Measurements from ENCODE around the gene COL9A3. TPM values are rescaled to one million over a fixed set of nuclear protein-coding genes. Genes with fewer than 3 reads are reported as not detected.
"Not testable (repeated sequence)": the region's sequence is repeated elsewhere in the genome, so short reads cannot be mapped to it uniquely, and the experiment has no call there.

Gene COL9A3
- total RNA-seq, 1 experiment from 2014 or later = 46.6 TPM

DNA sequence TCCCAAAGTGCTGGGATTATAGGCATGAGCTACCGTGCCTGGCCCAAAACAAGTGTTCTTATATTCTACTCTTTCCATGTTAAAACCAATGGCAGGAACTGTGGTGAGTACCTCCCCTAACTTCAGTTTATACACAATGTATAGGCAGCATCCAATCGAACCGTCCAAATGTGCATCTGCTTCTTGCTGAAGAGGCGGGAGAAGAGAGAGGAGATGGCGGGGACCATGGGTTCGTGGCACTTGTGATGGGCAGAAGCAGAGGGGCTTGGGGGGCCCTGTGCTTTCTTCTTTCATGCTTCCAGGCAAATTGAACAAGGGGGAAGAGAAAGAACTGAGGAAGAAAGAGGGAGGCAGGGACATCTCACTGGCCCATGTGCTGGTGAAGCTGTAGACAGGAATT, 56.0 kb downstream of the COL9A3 start:
- CTCF ChIA-PET = no interaction called here
- Histone ChIP-seq H3K27ac (ENCODE audit: low read length) (peak overlapping the region; percentile 69; the same call in 1 of the 2 replicates), H3K4me3 (ENCODE audit: low read depth in 2 of 2, low read length in 2 of 2) (no peak overlapping the region), H3K4me1 (ENCODE audit: control insufficient read depth, insufficient read depth, low read length) (peaks cover 35% of the 10 kb centered on the region), H3K9me3 (ENCODE audit: control insufficient read depth, insufficient read depth, low read depth, low read length) (no peaks in the 10 kb centered on the region), H3K27me3 (ENCODE audit: control insufficient read depth, insufficient read depth, low read length) (no peaks in the 10 kb centered on the region), H3K36me3 (ENCODE audit: control insufficient read depth, insufficient read depth, low read length) (no peaks in the 10 kb centered on the region)
- no peak for TF ChIP-seq CTCF (IDR thresholded peaks at IDR 0.05)
- no peak for TF ChIP-seq SIN3A (IDR thresholded peaks at IDR 0.05; ENCODE audit: borderline replicate concordance, insufficient read depth, low read depth, low read length)
- no peak for TF ChIP-seq POLR2AphosphoS5 (IDR thresholded peaks at IDR 0.05; ENCODE audit: low read depth, low read length)
- TF ChIP-seq, protein P1, sequence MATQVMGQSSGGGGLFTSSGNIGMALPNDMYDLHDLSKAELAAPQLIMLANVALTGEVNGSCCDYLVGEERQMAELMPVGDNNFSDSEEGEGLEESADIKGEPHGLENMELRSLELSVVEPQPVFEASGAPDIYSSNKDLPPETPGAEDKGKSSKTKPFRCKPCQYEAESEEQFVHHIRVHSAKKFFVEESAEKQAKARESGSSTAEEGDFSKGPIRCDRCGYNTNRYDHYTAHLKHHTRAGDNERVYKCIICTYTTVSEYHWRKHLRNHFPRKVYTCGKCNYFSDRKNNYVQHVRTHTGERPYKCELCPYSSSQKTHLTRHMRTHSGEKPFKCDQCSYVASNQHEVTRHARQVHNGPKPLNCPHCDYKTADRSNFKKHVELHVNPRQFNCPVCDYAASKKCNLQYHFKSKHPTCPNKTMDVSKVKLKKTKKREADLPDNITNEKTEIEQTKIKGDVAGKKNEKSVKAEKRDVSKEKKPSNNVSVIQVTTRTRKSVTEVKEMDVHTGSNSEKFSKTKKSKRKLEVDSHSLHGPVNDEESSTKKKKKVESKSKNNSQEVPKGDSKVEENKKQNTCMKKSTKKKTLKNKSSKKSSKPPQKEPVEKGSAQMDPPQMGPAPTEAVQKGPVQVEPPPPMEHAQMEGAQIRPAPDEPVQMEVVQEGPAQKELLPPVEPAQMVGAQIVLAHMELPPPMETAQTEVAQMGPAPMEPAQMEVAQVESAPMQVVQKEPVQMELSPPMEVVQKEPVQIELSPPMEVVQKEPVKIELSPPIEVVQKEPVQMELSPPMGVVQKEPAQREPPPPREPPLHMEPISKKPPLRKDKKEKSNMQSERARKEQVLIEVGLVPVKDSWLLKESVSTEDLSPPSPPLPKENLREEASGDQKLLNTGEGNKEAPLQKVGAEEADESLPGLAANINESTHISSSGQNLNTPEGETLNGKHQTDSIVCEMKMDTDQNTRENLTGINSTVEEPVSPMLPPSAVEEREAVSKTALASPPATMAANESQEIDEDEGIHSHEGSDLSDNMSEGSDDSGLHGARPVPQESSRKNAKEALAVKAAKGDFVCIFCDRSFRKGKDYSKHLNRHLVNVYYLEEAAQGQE (IDR thresholded peaks at IDR 0.05; ENCODE audit: insufficient read depth in 1 of 2, low read depth in 2 of 2, low read length in 1 of 2) = no peak
- no peak for TF ChIP-seq TCF7L2 (IDR thresholded peaks at IDR 0.05; ENCODE audit: low read depth, low read length)
- intact Hi-C loops (cut with micrococcal nuclease; ENCODE audit: unreplicated experiment) (no loop called here), in situ Hi-C loops (cut with HindIII; ENCODE audit: low pct_unique_long_range_greater_than_20kb, low sequenced_read_pairs) (no loop called here)
- ATAC-seq (no peak), DNase-seq (ENCODE audit: low read depth, low spot score) (no peak)
- POLR2A ChIA-PET = no interaction called here
- BruUV-seq (replicated peaks) = no TSS peak

GRCh38 chr20:62873280-62873679, 56.4 kb downstream of the COL9A3 start:
- ChIA-PET CTCF (interaction anchor here (0.6 kb wide), 1 partner anchor 19 kb away, joined by 3 read pairs; no protein-coding TSS in a partner anchor), POLR2A (no interaction called here)
- no peak for TF ChIP-seq SIN3A (IDR thresholded peaks at IDR 0.05; ENCODE audit: borderline replicate concordance, insufficient read depth, low read depth, low read length)
- ATAC-seq (no peak), DNase-seq (ENCODE audit: low read depth, low spot score) (no peak)
- peaks cover 39% of the 10 kb centered on the region for H3K4me1 ChIP-seq (ENCODE audit: control insufficient read depth, insufficient read depth, low read length)
- in situ Hi-C loops (cut with HindIII; ENCODE audit: low pct_unique_long_range_greater_than_20kb, low sequenced_read_pairs) (no loop called here), intact Hi-C loops (cut with micrococcal nuclease; ENCODE audit: unreplicated experiment) (no loop called here)
- no peaks in the 10 kb centered on the region for H3K9me3 ChIP-seq (ENCODE audit: control insufficient read depth, insufficient read depth, low read depth, low read length)
- peak overlapping the region; percentile 69; the same call in 1 of the 2 replicates for H3K27ac ChIP-seq (ENCODE audit: low read length)
- H3K27me3 ChIP-seq (ENCODE audit: control insufficient read depth, insufficient read depth, low read length) = no peaks in the 10 kb centered on the region
- H3K36me3 ChIP-seq (ENCODE audit: control insufficient read depth, insufficient read depth, low read length) = no peaks in the 10 kb centered on the region
- BruUV-seq (replicated peaks) = no TSS peak
- no peak overlapping the region for H3K4me3 ChIP-seq (ENCODE audit: low read depth in 2 of 2, low read length in 2 of 2)

GRCh38 chr20:62873681-62874031, 56.8 kb downstream of the COL9A3 start:
- CTCF ChIA-PET = interaction anchor here (0.6 kb wide), 1 partner anchor 18 kb away, joined by 3 read pairs; no protein-coding TSS in a partner anchor
- Histone ChIP-seq H3K4me3 (ENCODE audit: low read depth in 2 of 2, low read length in 2 of 2) (peak overlapping the region in 1 of 2 experiments; percentile 41; a peak in 2 of 4 replicates), H3K27ac (ENCODE audit: low read length) (peak overlapping the region; percentile 92), H3K4me1 (ENCODE audit: control insufficient read depth, insufficient read depth, low read length) (peaks cover 43% of the 10 kb centered on the region)
- peak; percentile 87 for TF ChIP-seq CTCF (IDR thresholded peaks at IDR 0.05)
- POLR2A ChIA-PET; H3K36me3 ChIP-seq (ENCODE audit: control insufficient read depth, insufficient read depth, low read length); in situ Hi-C loops (cut with HindIII; ENCODE audit: low pct_unique_long_range_greater_than_20kb, low sequenced_read_pairs); DNase-seq (ENCODE audit: low read depth, low spot score); intact Hi-C loops (cut with micrococcal nuclease; ENCODE audit: unreplicated experiment); H3K27me3 ChIP-seq (ENCODE audit: control insufficient read depth, insufficient read depth, low read length); BruUV-seq (replicated peaks); H3K9me3 ChIP-seq (ENCODE audit: control insufficient read depth, insufficient read depth, low read depth, low read length); ATAC-seq: not testable (repeated sequence)
